HepG2 (cell line): ENCODE results near the gene ACOT13. TPM values are rescaled to one million over a fixed set of nuclear protein-coding genes. Genes with fewer than 3 reads are reported as not detected.

Source experiments
- AKAP8 ChIP-seq: sonication (generic); formaldehyde crosslinking; IDR thresholded peaks from 2 replicates; pipeline ENCODE4 v1.5.1; 2020; ENCODE audit warnings: mild to moderate bottlenecking, missing genetic modification reagents
- BCL6 ChIP-seq: IDR thresholded peaks from 2 replicates; pipeline ENCODE4 v1.6.1; 2016; ENCODE audit warnings: missing genetic modification reagents, missing compliant biosample characterization
- HOXA3 ChIP-seq: sonication (generic); formaldehyde crosslinking; IDR thresholded peaks from 2 replicates; pipeline ENCODE4 v1.5.0; 2020; ENCODE audit warnings: missing genetic modification reagents
- JDP2 ChIP-seq: sonication (generic); formaldehyde crosslinking; IDR thresholded peaks from 2 replicates; pipeline ENCODE4 v1.8.1; 2022; ENCODE audit warnings: missing genetic modification reagents, borderline replicate concordance
- KLF11 ChIP-seq: IDR thresholded peaks from 2 replicates; pipeline ENCODE4 v1.6.1; 2016; ENCODE audit warnings: missing compliant biosample characterization
- MTA1 ChIP-seq: sonication (generic); formaldehyde crosslinking; IDR thresholded peaks from 2 replicates; pipeline ENCODE4 v1.4.0; 2020; ENCODE audit warnings: missing genetic modification reagents, mild to moderate bottlenecking, borderline replicate concordance
- PHF5A ChIP-seq: IDR thresholded peaks from one replicate; pipeline ENCODE4 v1.6.1; 2018; ENCODE audit warnings: low read depth, missing genetic modification reagents; ENCODE audit not compliant: unreplicated experiment
- RXRA ChIP-seq: sonication (generic); formaldehyde crosslinking; IDR thresholded peaks from 2 replicates; pipeline ENCODE4 v1.5.1; 2020; ENCODE audit warnings: missing genetic modification reagents
- SNAPC2 ChIP-seq: sonication (generic); formaldehyde crosslinking; IDR thresholded peaks from 2 replicates; pipeline ENCODE4 v1.8.1; 2022; ENCODE audit warnings: mild to moderate bottlenecking, missing genetic modification reagents
- SOX5 ChIP-seq: IDR thresholded peaks from 2 replicates; pipeline ENCODE4 v1.6.1; 2016; ENCODE audit warnings: borderline replicate concordance
- SOX6 ChIP-seq, 2 experiments: fragments of 450-650 bp in 1 of 2; sonication (generic) in 1 of 2; formaldehyde crosslinking in 1 of 2; IDR thresholded peaks; 2 replicates each; pipeline versions ENCODE4 v1.4.0 to v1.6.1; 2017 to 2020; ENCODE audit warnings: antibody characterized with exemption in 1 of 2, mild to moderate bottlenecking in 1 of 2, missing genetic modification reagents in 1 of 2
- YEATS2 ChIP-seq: sonication (generic); formaldehyde crosslinking; IDR thresholded peaks from 2 replicates; pipeline ENCODE4 v1.4.0; 2020; ENCODE audit warnings: missing genetic modification reagents, borderline replicate concordance
- YY1 ChIP-seq: IDR thresholded peaks from 2 replicates; pipeline ENCODE4 v1.6.1; 2011; ENCODE audit warnings: low read length, low read depth, moderate library complexity, mild to moderate bottlenecking; ENCODE audit not compliant: insufficient read depth, insufficient replicate concordance
- ZMYM2 ChIP-seq: sonication (generic); formaldehyde crosslinking; IDR thresholded peaks from 2 replicates; pipeline ENCODE4 v1.8.0; 2022; ENCODE audit warnings: mild to moderate bottlenecking, missing genetic modification reagents
- ZNF552 ChIP-seq: sonication (generic); formaldehyde crosslinking; IDR thresholded peaks from 2 replicates; pipeline ENCODE4 v1.9.0; 2022; ENCODE audit warnings: missing genetic modification reagents, mild to moderate bottlenecking, borderline replicate concordance
- ZNF558 ChIP-seq: sonication (generic); formaldehyde crosslinking; IDR thresholded peaks from 2 replicates; pipeline ENCODE4 v1.9.0; 2022; ENCODE audit warnings: mild to moderate bottlenecking, missing genetic modification reagents, borderline replicate concordance
- ZNF562 ChIP-seq: sonication (generic); formaldehyde crosslinking; IDR thresholded peaks from 2 replicates; pipeline ENCODE4 v1.8.0; 2022; ENCODE audit warnings: missing genetic modification reagents, borderline replicate concordance
- polyA plus RNA-seq, 8 experiments: library from polyadenylated mRNA; depleted of rRNA in 3 of 8; stranded (reverse) in 7 of 8; unstranded in 1 of 8; fragments of >200 nt; fragmentation: Illumina TruSeq in 4 of 8; extraction: Trizol in 4 of 8; gene quantifications; 2 replicates each; pipeline versions ENCODE4 v1.2.1 to v1.2.3, GENCODE V29; 2011 to 2016; ENCODE audit warnings: low read depth in 4 of 8, missing spikeins in 1 of 8, mixed read lengths in 1 of 8; ENCODE audit not compliant: insufficient read depth in 1 of 8
- total RNA-seq, 5 experiments: library from RNA; depleted of rRNA; stranded (reverse); fragments of >200 nt; fragmentation: Illumina TruSeq; extraction: Trizol; gene quantifications; 2 replicates each; pipeline ENCODE4 v1.2.3, GENCODE V29; 2016; ENCODE audit warnings: low read depth in 1 of 5
- TF ChIP-seq, protein P1 (sequence below): IDR thresholded peaks from 2 replicates; pipeline ENCODE4 v1.6.1; 2016; ENCODE audit warnings: low read depth, control low read depth
- TF ChIP-seq, protein P2 (sequence below): sonication (generic); formaldehyde crosslinking; IDR thresholded peaks from 2 replicates; pipeline ENCODE4 v1.4.0; 2020; ENCODE audit warnings: low read depth, mild to moderate bottlenecking, missing genetic modification reagents
- TF ChIP-seq, protein P3 (sequence below): sonication (generic); formaldehyde crosslinking; IDR thresholded peaks from 2 replicates; pipeline ENCODE4 v1.5.0; 2020; ENCODE audit warnings: missing genetic modification reagents
- TF ChIP-seq, protein P4 (sequence below): sonication (generic); formaldehyde crosslinking; IDR thresholded peaks from 2 replicates; pipeline ENCODE4 v1.4.0; 2020; ENCODE audit warnings: missing genetic modification reagents, borderline replicate concordance
- TF ChIP-seq, protein P5 (sequence below): sonication (generic); formaldehyde crosslinking; IDR thresholded peaks from 2 replicates; pipeline ENCODE4 v1.8.0; 2022; ENCODE audit warnings: mild to moderate bottlenecking, missing genetic modification reagents; ENCODE audit not compliant: insufficient replicate concordance

The ACOT13 gene
- total and polyA plus RNA-seq, 2 of the 13 experiments (the other 11 are each of a cell fraction or from before 2014, with no cell fraction given) = 31.5 to 45.1 TPM

GRCh38 chr6:24718449-24719124 lies 51.7 kb downstream of the ACOT13 start (continued):
- TF ChIP-seq, protein P1, sequence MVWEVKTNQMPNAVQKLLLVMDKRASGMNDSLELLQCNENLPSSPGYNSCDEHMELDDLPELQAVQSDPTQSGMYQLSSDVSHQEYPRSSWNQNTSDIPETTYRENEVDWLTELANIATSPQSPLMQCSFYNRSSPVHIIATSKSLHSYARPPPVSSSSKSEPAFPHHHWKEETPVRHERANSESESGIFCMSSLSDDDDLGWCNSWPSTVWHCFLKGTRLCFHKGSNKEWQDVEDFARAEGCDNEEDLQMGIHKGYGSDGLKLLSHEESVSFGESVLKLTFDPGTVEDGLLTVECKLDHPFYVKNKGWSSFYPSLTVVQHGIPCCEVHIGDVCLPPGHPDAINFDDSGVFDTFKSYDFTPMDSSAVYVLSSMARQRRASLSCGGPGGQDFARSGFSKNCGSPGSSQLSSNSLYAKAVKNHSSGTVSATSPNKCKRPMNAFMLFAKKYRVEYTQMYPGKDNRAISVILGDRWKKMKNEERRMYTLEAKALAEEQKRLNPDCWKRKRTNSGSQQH (CRISPR knock-in tag) = no peak
- TF ChIP-seq BCL6 (no peak), AKAP8 (CRISPR knock-in tag) (no peak), MTA1 (CRISPR knock-in tag) (no peak), ZNF562 (CRISPR knock-in tag) (no peak), RXRA (CRISPR knock-in tag) (no peak), SNAPC2 (CRISPR knock-in tag) (no peak), YEATS2 (CRISPR knock-in tag) (no peak), SOX5 (0 out of 2 replicates have a peak, but pooled peaks have one; percentile 25), HOXA3 (no peak), ZNF558 (CRISPR knock-in tag) (no peak), JDP2 (CRISPR knock-in tag) (no peak), ZMYM2 (CRISPR knock-in tag) (no peak), PHF5A (CRISPR knock-in tag) (no peak), KLF11 (no peak), ZNF552 (CRISPR knock-in tag) (no peak), YY1 (peak; percentile 22), SOX6 (IDR thresholded peaks at IDR 0.05) (no peak), SOX6 (CRISPR knock-in tag; IDR thresholded peaks at IDR 0.05) (no peak)
- TF ChIP-seq, protein P2, sequence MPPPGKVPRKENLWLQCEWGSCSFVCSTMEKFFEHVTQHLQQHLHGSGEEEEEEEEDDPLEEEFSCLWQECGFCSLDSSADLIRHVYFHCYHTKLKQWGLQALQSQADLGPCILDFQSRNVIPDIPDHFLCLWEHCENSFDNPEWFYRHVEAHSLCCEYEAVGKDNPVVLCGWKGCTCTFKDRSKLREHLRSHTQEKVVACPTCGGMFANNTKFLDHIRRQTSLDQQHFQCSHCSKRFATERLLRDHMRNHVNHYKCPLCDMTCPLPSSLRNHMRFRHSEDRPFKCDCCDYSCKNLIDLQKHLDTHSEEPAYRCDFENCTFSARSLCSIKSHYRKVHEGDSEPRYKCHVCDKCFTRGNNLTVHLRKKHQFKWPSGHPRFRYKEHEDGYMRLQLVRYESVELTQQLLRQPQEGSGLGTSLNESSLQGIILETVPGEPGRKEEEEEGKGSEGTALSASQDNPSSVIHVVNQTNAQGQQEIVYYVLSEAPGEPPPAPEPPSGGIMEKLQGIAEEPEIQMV (CRISPR knock-in tag) = no peak
- TF ChIP-seq, protein P3, sequence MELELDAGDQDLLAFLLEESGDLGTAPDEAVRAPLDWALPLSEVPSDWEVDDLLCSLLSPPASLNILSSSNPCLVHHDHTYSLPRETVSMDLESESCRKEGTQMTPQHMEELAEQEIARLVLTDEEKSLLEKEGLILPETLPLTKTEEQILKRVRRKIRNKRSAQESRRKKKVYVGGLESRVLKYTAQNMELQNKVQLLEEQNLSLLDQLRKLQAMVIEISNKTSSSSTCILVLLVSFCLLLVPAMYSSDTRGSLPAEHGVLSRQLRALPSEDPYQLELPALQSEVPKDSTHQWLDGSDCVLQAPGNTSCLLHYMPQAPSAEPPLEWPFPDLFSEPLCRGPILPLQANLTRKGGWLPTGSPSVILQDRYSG = no peak
- TF ChIP-seq, protein P4, sequence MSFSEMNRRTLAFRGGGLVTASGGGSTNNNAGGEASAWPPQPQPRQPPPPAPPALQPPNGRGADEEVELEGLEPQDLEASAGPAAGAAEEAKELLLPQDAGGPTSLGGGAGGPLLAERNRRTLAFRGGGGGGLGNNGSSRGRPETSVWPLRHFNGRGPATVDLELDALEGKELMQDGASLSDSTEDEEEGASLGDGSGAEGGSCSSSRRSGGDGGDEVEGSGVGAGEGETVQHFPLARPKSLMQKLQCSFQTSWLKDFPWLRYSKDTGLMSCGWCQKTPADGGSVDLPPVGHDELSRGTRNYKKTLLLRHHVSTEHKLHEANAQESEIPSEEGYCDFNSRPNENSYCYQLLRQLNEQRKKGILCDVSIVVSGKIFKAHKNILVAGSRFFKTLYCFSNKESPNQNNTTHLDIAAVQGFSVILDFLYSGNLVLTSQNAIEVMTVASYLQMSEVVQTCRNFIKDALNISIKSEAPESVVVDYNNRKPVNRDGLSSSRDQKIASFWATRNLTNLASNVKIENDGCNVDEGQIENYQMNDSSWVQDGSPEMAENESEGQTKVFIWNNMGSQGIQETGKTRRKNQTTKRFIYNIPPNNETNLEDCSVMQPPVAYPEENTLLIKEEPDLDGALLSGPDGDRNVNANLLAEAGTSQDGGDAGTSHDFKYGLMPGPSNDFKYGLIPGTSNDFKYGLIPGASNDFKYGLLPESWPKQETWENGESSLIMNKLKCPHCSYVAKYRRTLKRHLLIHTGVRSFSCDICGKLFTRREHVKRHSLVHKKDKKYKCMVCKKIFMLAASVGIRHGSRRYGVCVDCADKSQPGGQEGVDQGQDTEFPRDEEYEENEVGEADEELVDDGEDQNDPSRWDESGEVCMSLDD = no peak
- TF ChIP-seq, protein P5, sequence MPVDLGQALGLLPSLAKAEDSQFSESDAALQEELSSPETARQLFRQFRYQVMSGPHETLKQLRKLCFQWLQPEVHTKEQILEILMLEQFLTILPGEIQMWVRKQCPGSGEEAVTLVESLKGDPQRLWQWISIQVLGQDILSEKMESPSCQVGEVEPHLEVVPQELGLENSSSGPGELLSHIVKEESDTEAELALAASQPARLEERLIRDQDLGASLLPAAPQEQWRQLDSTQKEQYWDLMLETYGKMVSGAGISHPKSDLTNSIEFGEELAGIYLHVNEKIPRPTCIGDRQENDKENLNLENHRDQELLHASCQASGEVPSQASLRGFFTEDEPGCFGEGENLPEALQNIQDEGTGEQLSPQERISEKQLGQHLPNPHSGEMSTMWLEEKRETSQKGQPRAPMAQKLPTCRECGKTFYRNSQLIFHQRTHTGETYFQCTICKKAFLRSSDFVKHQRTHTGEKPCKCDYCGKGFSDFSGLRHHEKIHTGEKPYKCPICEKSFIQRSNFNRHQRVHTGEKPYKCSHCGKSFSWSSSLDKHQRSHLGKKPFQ (CRISPR knock-in tag) = no peak
